SK-N-MC (cell line): ENCODE results near the gene RPS6KA5.
"Not testable (repeated sequence)": the region's sequence is repeated elsewhere in the genome, so short reads cannot be mapped to it uniquely, and the experiment has no call there.

Experiments used
- DNase-seq: peaks from one replicate; pipeline ENCODE4 v3.0.0-alpha.2; 2011; ENCODE audit warnings: low read depth, low spot score
- H3K27ac ChIP-seq: fragments of 200-600 bp; sonication (generic); 2 replicates; pipeline ENCODE4 v1.5.1; 2016; ENCODE audit warnings: mixed run types
- H3K36me3 ChIP-seq: fragments of 200-600 bp; sonication (generic); 2 replicates; pipeline ENCODE4 v1.6.1; 2017; ENCODE audit warnings: antibody characterized with exemption, low read length, mixed read lengths; ENCODE audit not compliant: insufficient read depth
- H3K4me3 ChIP-seq: fragments of 200-600 bp; sonication (generic); 2 replicates; pipeline ENCODE4 v1.5.1; 2016
- H3K9ac ChIP-seq: fragments of 200-600 bp; sonication (generic); 2 replicates; pipeline ENCODE4 v1.8.0; 2017; ENCODE audit warnings: mixed run types, mixed read lengths; ENCODE audit not compliant: insufficient read length
- H3K9me3 ChIP-seq: fragments of 200-600 bp; sonication (generic); 2 replicates; pipeline ENCODE4 v1.6.1; 2017; ENCODE audit warnings: low read depth, mild to moderate bottlenecking, antibody characterized with exemption, low read length, moderate library complexity, mixed read lengths
- EZH2 ChIP-seq: fragments of 200-600 bp; sonication (generic); IDR thresholded peaks from one replicate; pipeline ENCODE4 v1.6.1; 2017; ENCODE audit warnings: antibody characterized with exemption
- FOXP2 ChIP-seq: optimal IDR thresholded peaks from 2 replicates; pipeline ENCODE3; 2011; ENCODE audit warnings: mild to moderate bottlenecking, moderate library complexity; ENCODE audit not compliant: insufficient read depth; ENCODE audit errors: extremely low read length, control extremely low read depth
- POLR2AphosphoS5 ChIP-seq: IDR thresholded peaks from 2 replicates; pipeline ENCODE4 v1.6.1; 2012; ENCODE audit warnings: mild to moderate bottlenecking, low read depth, low read length, borderline replicate concordance

The RPS6KA5 gene

DNA sequence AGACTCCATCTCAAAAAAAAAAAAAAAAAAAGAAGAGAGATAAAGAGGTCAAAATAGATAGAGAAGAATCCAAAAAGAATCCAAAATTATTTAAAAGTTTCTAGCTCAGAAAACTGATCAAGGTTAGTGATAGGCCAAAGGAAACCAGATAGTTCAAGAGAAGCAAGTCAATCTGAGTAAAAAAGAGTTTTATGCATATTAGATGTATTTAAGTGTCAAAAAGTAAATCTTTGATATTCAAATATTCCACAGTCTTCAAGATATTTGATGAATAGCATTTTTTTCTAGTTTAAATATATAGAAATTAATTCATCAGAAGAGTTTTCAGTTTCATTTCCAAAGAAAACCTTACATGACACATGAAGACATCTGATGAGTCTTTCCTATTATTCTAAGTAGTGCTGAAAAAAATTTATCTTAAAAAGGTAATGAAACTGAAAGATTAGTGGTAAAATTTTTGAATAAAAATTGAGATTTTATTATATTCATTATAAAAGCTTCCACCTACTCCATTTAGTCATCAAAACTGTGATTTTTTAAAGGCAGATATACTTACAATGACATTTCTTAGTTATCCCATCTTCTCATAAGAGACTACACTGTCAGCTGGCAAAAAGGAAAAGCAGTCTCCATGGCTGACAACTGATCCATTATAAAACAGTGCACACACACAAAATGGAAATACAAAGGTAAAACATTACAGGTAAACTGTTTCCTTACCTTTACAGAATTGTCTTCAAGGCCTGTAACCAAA lies 68.6 kb downstream of the RPS6KA5 start:
- Histone ChIP-seq H3K9me3 (no peaks in the 10 kb centered on the region), H3K9ac (no peak overlapping the region), H3K4me3 (no peak overlapping the region), H3K27ac (no peak overlapping the region), H3K36me3 (no peaks in the 10 kb centered on the region)
- no peak for DNase-seq
- TF ChIP-seq FOXP2 (no peak), POLR2AphosphoS5 (no peak), EZH2 (no peak)

DNA sequence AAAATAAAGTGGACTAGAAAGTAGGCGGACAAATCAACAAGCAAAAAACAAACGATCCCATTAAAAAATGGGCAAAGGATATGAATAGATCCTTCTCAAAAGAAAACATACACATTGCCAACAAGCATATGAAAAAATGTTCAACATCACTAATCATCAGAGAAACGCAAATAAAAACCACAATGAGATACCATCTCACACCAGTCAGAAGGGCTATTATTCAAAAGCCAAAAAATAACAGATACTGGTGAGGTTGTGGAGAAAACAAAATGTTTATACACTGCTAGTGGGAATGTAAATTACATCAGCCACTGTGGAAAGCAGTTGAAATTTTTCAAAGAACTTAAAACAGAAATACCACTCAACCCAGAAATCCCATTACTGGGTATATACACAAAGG lies 70.3 kb downstream of the RPS6KA5 start:
- Histone ChIP-seq H3K9ac (no peak overlapping the region), H3K4me3 (no peak overlapping the region), H3K27ac (no peak overlapping the region), H3K36me3 (no peaks in the 10 kb centered on the region), H3K9me3 (no peaks in the 10 kb centered on the region)
- TF ChIP-seq EZH2 = no peak
- no peak for TF ChIP-seq POLR2AphosphoS5
- TF ChIP-seq FOXP2 = no peak
- no peak for DNase-seq

DNA sequence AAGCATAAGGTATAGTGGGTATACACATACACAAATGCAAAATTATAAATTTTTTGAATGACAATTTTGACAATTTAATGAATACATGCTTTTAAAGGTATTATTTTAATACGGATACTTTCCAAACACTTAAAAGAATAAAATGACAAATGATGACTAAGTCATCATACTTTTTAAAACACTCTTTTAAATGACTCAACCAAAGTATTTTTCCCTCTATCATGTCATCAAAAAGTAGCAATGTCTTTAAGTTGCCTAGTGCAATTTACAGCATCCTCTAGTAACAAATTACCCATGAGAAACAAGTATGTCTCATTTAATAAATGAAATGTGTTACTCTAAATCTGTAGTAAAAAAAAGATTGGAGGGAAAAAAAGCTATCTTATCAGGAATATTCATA lies 73.3 kb downstream of the RPS6KA5 start:
- Histone ChIP-seq H3K36me3 (no peaks in the 10 kb centered on the region), H3K9ac (no peak overlapping the region), H3K9me3 (no peaks in the 10 kb centered on the region), H3K4me3 (no peak overlapping the region), H3K27ac (no peak overlapping the region)
- no peak for DNase-seq
- TF ChIP-seq EZH2 = no peak
- no peak for TF ChIP-seq POLR2AphosphoS5
- TF ChIP-seq FOXP2 = no peak

DNA sequence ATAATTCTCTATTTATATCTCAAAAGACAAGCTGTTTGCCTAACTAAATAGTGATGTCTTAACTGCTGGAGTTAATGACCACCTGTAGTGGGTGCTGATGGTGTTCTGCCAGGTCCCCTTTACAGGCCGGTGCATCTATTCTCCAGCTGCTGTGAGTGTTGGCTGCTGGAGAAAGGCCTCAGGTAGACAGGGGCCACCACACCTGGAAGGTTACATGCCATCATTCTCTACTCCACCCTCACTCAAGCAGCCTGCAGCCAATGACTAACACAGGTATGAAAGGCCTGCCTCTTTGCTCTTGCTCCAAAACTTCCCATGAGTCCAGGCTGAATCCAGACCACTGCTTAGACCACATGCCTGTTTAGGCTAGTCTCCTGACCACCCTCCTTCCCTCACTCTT lies 73.9 kb downstream of the RPS6KA5 start:
- Histone ChIP-seq H3K9ac (no peak overlapping the region), H3K9me3 (no peaks in the 10 kb centered on the region), H3K27ac (no peak overlapping the region), H3K36me3 (no peaks in the 10 kb centered on the region), H3K4me3 (no peak overlapping the region)
- no peak for TF ChIP-seq EZH2
- TF ChIP-seq POLR2AphosphoS5 = no peak
- no peak for TF ChIP-seq FOXP2
- no peak for DNase-seq

DNA sequence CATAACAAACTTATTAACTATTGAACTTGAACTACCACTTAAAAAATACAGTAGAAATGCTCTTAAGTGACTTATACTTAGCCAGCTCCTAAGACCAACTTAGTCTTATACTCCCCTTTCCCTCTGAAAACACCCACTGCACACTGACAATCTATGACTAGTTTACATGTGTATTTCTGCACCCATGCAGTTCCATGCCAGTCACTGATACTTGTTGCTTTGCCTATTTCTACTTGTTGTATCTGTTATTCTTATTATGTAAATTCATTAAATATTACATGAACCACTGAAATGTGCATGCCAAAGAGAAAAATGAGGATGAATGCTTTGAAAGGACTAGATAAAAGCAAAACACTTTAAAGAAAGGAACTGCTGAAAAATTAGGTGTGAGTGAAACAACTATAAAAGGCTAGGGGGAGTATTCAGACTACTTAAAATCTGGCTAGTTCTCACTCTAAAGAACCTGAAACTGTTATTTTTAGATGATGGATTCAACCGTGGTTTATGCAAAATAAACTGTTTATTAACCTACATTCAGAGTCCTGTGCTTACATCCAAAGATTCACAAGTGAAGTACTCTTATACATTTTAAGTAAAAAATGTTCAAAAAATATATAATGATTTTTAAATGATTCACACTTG lies 74.7 kb downstream of the RPS6KA5 start:
- no peak for TF ChIP-seq POLR2AphosphoS5
- no peak for TF ChIP-seq EZH2
- no peak for TF ChIP-seq FOXP2
- H3K9me3 ChIP-seq = no peaks in the 10 kb centered on the region
- H3K27ac ChIP-seq = no peak overlapping the region
- H3K36me3 ChIP-seq = no peaks in the 10 kb centered on the region
- no peak overlapping the region for H3K9ac ChIP-seq
- DNase-seq = no peak
- H3K4me3 ChIP-seq = no peak overlapping the region

DNA sequence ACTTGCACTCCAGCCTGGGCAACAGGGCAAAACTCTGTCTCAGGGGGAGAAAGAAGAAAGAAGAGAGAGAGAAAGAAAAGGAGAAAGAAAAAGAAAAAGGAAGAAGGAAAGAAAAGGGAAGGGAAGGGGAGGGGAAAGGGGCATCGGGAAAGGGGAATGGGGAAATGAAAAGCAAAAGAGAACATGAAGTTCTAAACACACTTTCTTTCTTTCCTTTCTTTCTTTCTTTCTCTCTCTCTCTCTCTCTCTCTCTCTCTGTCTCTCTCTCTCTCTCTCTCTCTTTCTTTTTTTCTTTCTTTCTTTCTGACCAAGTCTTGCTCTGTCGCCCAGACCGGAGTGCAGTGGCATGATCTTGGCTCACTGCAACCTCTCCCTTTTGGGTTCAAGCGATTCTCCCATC lies 76.9 kb downstream of the RPS6KA5 start:
- TF ChIP-seq FOXP2 (no peak), EZH2 (no peak), POLR2AphosphoS5 (no peak)
- DNase-seq = no peak
- Histone ChIP-seq H3K4me3 (no peak overlapping the region), H3K36me3 (no peaks in the 10 kb centered on the region), H3K9ac (no peak overlapping the region), H3K9me3 (no peaks in the 10 kb centered on the region), H3K27ac (no peak overlapping the region)

DNA sequence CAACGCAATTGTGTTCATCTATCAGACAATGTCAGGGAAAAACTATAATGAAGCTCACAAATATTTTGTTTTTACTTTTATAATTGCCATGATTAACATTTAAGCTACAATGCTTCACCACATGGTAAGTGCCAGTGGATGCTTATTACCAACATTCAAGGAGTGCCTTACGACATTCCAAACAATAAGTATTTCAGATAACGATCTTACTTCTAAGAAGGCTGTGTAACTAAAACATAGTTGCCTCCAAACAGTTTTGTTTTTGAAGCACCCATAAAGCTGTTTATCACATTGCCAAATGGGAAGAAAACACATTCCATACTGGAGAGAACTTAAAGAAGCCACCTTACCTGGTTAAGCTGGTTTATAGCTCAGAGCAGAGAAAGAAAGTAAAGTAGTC lies 78.8 kb downstream of the RPS6KA5 start:
- H3K9ac ChIP-seq = no peak overlapping the region
- no peak for DNase-seq
- no peak overlapping the region for H3K4me3 ChIP-seq
- no peaks in the 10 kb centered on the region for H3K36me3 ChIP-seq
- H3K27ac ChIP-seq = no peak overlapping the region
- TF ChIP-seq FOXP2 = no peak
- no peak for TF ChIP-seq EZH2
- no peak for TF ChIP-seq POLR2AphosphoS5
- H3K9me3 ChIP-seq = no peaks in the 10 kb centered on the region

DNA sequence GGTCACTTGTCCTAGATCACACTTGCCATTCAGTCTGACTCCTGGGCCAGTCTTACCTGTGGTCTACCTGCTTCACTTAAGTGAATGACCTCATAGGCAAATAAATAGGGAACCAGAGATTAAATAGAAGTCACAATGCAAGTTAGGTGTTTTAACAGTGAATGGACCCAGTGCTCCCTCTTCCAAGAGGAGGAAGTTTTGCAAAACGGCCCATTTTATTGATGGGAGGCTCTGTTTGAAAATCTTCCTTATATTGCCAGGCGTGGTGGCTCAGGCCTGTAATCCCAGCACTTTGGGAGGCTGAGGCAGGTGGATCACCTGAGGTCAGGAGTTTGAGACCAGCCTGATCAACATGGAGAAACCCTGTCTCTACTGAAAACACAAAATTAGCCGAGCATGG lies 79.8 kb downstream of the RPS6KA5 start:
- H3K27ac ChIP-seq, H3K9ac ChIP-seq, DNase-seq, H3K36me3 ChIP-seq, H3K4me3 ChIP-seq, H3K9me3 ChIP-seq: not testable (repeated sequence)

DNA sequence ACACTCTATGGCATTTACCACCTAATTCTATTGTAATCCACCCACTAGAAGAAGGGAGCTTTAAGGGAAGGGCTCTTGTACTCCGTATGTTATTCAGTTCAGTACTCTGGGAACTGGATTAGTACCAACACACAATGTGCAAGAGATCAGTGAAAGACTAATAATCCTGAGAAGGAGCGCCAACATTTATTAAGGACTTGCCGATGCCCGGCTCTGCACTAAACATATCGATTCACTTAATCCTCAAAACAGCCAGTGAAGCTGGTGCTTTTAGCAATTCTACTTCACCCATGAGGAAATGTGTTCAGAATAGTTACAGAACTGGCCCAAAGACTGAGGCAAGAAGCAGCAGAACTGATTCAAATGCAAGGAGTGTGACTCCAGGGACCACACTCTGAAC lies 80.9 kb downstream of the RPS6KA5 start:
- no peak for DNase-seq
- no peak for TF ChIP-seq EZH2
- TF ChIP-seq POLR2AphosphoS5 = no peak
- TF ChIP-seq FOXP2 = no peak
- no peaks in the 10 kb centered on the region for H3K9me3 ChIP-seq

More for the DNA sequence above, 80.9 kb downstream of the RPS6KA5 start:
- no peak overlapping the region for H3K4me3 ChIP-seq
- H3K36me3 ChIP-seq = no peaks in the 10 kb centered on the region
- H3K9ac ChIP-seq = no peak overlapping the region
- no peak overlapping the region for H3K27ac ChIP-seq
